ENCODE measurements around the gene ITGB7. TPM values are rescaled to one million over a fixed set of nuclear protein-coding genes. Genes with fewer than 3 reads are reported as not detected.

ITGB7 gene
- total and polyA plus RNA-seq, 9 of the 15 experiments (the other 6 are each of a cell fraction or from before 2014, with no cell fraction given): 0.06 to 2.0 (median 0.67) TPM

DNA sequence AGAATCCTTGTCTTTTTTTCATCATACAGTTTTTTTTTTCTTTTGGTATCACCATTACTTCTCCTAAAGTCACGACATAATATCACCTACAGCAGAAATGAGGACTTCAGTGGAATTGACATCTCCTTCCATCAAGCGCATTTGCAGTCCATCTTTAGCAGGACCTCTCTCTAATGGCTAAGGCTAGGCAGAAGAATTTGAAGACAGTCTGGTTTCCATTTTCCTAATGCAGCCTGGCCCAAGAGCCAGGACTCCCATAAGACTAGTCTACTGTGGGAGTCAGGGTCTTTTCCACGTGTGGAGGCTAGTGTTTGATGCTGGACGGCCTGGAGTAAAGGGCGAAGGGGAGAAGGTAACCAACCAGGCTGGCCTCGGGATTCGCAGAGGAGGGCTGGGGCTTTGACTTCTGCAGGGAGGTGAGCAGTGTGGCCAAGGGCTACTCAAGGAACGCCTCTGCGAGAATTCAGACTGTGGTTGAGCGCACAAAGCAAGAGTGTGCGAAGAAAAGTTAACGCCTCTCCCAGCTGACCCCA, 27.3 kb downstream of the ITGB7 start (continued):
- no peak for TF ChIP-seq ZNF655 (CRISPR knock-in tag; IDR thresholded peaks at IDR 0.05)
- TF ChIP-seq BACH1 (tag; IDR thresholded peaks at IDR 0.05): peak; percentile 57; the same call in 1 of the 2 replicates
- TF ChIP-seq HMGN3 (IDR thresholded peaks at IDR 0.05; ENCODE audit: borderline replicate concordance, extremely low read depth, insufficient read length, low read depth, low read length): no peak
- no peak for TF ChIP-seq RNF2 (IDR thresholded peaks at IDR 0.05)
- TF ChIP-seq E2F8 (IDR thresholded peaks at IDR 0.05; ENCODE audit: low read depth, partially characterized antibody): no peak
- TF ChIP-seq TAL1 (IDR thresholded peaks at IDR 0.05): 0 out of 2 replicates have a peak, but pooled peaks have one; percentile 10
- no peak for TF ChIP-seq CAMTA2 (CRISPR knock-in tag; conservative IDR thresholded peaks at IDR 0.05)
- no peak for TF ChIP-seq MED1 (CRISPR knock-in tag; IDR thresholded peaks at IDR 0.05; ENCODE audit: borderline replicate concordance)
- no peak for TF ChIP-seq ATF4 (CRISPR knock-in tag; IDR thresholded peaks at IDR 0.05)
- TF ChIP-seq ZFX (CRISPR knock-in tag; IDR thresholded peaks at IDR 0.05): no peak
- no peak for TF ChIP-seq TEAD4 (IDR thresholded peaks at IDR 0.05; ENCODE audit: low read length)
- no peak for TF ChIP-seq TEAD4 (CRISPR knock-in tag; IDR thresholded peaks at IDR 0.05; ENCODE audit: borderline replicate concordance)
- no peak for TF ChIP-seq NR2C2 (CRISPR knock-in tag; IDR thresholded peaks at IDR 0.05)
- no peak for TF ChIP-seq NR2C2 (tag; IDR thresholded peaks at IDR 0.05)
- TF ChIP-seq ZNF143 (CRISPR knock-in tag; IDR thresholded peaks at IDR 0.05): no peak
- TF ChIP-seq ZKSCAN3 (CRISPR knock-in tag; IDR thresholded peaks at IDR 0.05): no peak
- TF ChIP-seq ZC3H4 (CRISPR knock-in tag; IDR thresholded peaks at IDR 0.05; ENCODE audit: borderline replicate concordance): no peak
- TF ChIP-seq CBFB (CRISPR knock-in tag; IDR thresholded peaks at IDR 0.05): 0 out of 2 replicates have a peak, but pooled peaks have one; percentile 38
- no peak for TF ChIP-seq NR3C1 (CRISPR knock-in tag; IDR thresholded peaks at IDR 0.05)
- TF ChIP-seq NBN (IDR thresholded peaks at IDR 0.05; ENCODE audit: low read depth): peak; percentile 37; the same call in 1 of the 2 replicates
- no peak for TF ChIP-seq ZNF384 (IDR thresholded peaks at IDR 0.05; ENCODE audit: low read depth, low read length)
- no peak for TF ChIP-seq MEF2A (IDR thresholded peaks at IDR 0.05; ENCODE audit: control insufficient read depth, low read depth, low read length)
- TF ChIP-seq CBX5 (IDR thresholded peaks at IDR 0.05; ENCODE audit: borderline replicate concordance, low read depth): 0 out of 2 replicates have a peak, but pooled peaks have one; percentile 4
- no peak for TF ChIP-seq SETDB1 (IDR thresholded peaks at IDR 0.05; ENCODE audit: low read length)
- TF ChIP-seq ZKSCAN8 (CRISPR knock-in tag; IDR thresholded peaks at IDR 0.05): no peak
- 0 out of 2 replicates have a peak, but pooled peaks have one; percentile 51 for TF ChIP-seq SMARCC2 (IDR thresholded peaks at IDR 0.05; ENCODE audit: low read depth)
- no peak for TF ChIP-seq NCOR1 (IDR thresholded peaks at IDR 0.05)
- no peak for TF ChIP-seq SMAD4 (CRISPR knock-in tag; conservative IDR thresholded peaks at IDR 0.05)
